ENCODE results near the gene SATL1.

DNA sequence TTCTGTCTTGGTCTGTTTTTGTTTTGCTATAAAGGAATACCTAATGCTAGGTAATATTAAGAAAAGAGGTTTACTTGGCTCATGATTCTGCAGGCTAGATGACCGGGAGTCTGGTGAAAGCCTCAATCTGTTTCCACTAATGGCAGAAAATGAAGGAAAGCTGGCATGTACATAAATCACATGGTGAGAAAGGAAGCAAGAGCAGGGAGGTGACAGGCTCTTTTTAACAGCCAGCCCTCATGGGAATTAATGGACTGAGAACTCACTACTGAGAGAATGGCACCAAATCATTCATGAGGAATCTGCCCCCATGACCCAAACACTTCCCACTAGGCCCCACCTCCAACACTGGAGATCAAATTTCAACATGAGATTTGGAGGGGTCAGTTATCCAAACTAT lies 27.6 kb downstream of the SATL1 start:
- TF ChIP-seq NFIC (IDR thresholded peaks at IDR 0.05) (no peak), TAF1 (IDR thresholded peaks at IDR 0.05; ENCODE audit: low read depth) (no peak), RAD21 (IDR thresholded peaks at IDR 0.05; ENCODE audit: low read depth) (no peak), TEAD4 (IDR thresholded peaks at IDR 0.05) (no peak), CEBPB (IDR thresholded peaks at IDR 0.05) (no peak), EGR1 (IDR thresholded peaks at IDR 0.05) (no peak), EP300 (IDR thresholded peaks at IDR 0.05; ENCODE audit: borderline replicate concordance) (no peak), TCF12 (IDR thresholded peaks at IDR 0.05; ENCODE audit: low read depth) (no peak), CREB1 (IDR thresholded peaks at IDR 0.05; ENCODE audit: low read depth) (no peak), YY1 (IDR thresholded peaks at IDR 0.05; ENCODE audit: low read depth) (no peak), FOXM1 (IDR thresholded peaks at IDR 0.05; ENCODE audit: borderline replicate concordance, low read depth) (no peak)
- TF ChIP-seq, protein P1, sequence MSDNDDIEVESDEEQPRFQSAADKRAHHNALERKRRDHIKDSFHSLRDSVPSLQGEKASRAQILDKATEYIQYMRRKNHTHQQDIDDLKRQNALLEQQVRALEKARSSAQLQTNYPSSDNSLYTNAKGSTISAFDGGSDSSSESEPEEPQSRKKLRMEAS (IDR thresholded peaks at IDR 0.05): no peak
- TF ChIP-seq, protein P2, sequence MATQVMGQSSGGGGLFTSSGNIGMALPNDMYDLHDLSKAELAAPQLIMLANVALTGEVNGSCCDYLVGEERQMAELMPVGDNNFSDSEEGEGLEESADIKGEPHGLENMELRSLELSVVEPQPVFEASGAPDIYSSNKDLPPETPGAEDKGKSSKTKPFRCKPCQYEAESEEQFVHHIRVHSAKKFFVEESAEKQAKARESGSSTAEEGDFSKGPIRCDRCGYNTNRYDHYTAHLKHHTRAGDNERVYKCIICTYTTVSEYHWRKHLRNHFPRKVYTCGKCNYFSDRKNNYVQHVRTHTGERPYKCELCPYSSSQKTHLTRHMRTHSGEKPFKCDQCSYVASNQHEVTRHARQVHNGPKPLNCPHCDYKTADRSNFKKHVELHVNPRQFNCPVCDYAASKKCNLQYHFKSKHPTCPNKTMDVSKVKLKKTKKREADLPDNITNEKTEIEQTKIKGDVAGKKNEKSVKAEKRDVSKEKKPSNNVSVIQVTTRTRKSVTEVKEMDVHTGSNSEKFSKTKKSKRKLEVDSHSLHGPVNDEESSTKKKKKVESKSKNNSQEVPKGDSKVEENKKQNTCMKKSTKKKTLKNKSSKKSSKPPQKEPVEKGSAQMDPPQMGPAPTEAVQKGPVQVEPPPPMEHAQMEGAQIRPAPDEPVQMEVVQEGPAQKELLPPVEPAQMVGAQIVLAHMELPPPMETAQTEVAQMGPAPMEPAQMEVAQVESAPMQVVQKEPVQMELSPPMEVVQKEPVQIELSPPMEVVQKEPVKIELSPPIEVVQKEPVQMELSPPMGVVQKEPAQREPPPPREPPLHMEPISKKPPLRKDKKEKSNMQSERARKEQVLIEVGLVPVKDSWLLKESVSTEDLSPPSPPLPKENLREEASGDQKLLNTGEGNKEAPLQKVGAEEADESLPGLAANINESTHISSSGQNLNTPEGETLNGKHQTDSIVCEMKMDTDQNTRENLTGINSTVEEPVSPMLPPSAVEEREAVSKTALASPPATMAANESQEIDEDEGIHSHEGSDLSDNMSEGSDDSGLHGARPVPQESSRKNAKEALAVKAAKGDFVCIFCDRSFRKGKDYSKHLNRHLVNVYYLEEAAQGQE (IDR thresholded peaks at IDR 0.05; ENCODE audit: low read depth): no peak
